GM12801 (cell line): ENCODE measurements around the gene C2CD2.

Experiments used
- TF ChIP-seq, protein P1 (sequence below): IDR thresholded peaks from one replicate; pipeline ENCODE4 v1.5.1; 2011; ENCODE audit warnings: control low read depth; ENCODE audit not compliant: insufficient read length; ENCODE audit errors: extremely low read depth

The C2CD2 gene

DNA sequence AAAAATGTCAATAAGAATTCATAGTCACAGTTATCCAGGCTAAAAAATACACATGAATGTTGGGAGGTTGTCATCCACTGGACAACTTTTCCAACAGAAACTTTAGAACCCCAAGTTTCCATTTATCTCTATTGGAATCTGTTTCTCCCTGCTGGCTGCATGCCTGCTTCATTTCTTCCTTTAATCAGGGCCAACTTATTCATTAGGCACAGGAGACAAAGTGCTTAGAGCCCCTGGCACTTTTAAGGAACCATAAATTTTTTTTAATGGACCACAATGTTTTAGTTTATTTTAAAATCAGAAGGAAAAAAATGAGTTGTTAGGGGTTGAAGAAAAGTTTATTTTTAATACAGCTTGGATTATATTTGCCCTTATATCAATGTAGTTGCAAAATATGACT is 26.7 kb upstream of the C2CD2 start:
- TF ChIP-seq, protein P1, sequence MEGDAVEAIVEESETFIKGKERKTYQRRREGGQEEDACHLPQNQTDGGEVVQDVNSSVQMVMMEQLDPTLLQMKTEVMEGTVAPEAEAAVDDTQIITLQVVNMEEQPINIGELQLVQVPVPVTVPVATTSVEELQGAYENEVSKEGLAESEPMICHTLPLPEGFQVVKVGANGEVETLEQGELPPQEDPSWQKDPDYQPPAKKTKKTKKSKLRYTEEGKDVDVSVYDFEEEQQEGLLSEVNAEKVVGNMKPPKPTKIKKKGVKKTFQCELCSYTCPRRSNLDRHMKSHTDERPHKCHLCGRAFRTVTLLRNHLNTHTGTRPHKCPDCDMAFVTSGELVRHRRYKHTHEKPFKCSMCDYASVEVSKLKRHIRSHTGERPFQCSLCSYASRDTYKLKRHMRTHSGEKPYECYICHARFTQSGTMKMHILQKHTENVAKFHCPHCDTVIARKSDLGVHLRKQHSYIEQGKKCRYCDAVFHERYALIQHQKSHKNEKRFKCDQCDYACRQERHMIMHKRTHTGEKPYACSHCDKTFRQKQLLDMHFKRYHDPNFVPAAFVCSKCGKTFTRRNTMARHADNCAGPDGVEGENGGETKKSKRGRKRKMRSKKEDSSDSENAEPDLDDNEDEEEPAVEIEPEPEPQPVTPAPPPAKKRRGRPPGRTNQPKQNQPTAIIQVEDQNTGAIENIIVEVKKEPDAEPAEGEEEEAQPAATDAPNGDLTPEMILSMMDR, result no peak

DNA sequence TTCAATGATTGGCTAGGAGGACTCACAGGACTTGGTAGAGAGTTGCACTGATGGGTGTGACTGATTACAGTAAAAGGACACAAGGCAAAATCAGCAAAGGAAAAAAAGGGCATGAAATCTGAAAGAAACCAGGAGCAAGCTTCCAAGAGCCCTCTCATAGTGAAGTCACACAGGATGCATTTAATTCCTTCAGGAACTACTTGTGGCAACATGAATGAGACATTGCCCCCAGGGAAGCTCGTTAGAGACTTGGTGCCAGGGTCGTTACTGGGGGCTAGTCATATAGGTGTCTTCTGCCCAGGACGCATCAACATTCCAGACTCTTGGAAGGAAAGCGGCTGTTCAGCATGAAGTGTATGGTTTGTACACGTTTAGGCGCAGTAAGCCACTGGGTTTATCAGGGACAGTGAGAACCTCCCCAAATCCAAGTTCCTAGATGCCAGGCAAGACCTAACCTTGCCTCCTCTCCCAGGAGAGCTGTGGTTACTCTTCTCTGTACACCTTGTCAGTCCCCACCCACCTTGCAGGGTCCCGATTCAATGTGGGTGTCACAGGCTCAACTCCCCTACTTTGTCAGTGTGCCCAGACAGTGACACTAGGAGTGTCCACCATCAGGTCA is 26.0 kb upstream of the C2CD2 start:
- TF ChIP-seq, protein P1, result no peak

DNA sequence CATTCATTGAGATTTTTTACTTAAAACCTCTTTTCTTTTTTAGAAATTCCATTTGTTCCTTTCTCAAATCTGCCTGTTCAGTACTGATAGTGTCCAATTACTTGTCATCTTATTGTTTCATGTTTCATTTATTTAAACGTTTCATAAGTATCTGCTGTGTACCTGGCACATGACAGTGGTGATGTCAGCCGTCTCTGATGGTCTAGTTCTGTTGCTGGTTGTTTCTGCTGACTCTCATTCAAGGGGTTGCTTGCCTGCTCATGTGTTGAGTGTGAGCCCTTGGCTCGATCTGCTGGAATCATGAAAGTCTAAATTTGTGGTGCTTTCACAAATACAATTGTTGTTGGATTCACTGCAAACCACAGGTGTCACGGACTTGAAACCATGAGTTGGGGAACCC is 25.5 kb upstream of the C2CD2 start:
- TF ChIP-seq, protein P1, result no peak

DNA sequence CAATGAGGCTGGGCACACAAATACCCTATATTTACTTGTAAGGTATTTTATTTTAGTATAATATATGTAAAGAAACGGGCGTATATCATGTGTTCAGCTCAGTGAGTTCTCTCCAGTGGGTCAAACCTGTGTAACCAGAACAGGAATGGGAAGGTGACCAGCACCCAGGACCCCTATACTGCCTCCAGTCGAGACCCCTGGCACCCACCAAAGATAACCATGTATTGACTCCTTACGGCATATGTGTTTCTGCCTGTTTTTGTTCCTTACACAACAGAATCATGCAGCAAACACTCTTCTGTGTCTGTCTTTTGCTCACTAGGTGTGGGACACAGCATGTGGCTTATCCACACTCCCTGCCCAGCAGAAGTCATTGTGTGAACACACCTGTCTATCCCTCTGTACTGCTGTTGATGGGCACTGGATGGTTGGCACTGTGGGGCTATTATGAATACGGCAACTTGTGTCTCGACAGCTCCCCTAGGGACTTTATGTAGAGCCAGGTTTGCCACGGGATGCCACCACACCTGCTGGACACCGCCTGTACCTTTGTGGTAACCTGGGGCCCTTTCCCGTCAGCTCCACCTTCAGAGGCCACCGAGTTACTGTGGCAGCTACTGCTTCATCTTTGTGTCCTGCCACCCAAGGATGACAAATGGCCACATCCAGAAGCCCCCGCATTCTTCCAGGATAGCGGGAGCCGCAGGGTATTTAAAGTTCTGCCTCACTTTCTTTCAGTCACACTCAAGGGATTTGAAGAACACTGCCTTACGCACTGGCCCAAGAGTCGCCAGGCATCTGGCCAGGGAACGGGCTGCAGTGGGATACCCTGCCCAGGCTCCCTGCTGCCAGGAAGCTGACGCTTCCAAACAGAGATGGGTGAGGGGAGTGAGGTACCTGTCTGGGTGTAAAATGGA is 23.5 kb upstream of the C2CD2 start:
- TF ChIP-seq, protein P1, result no peak

DNA sequence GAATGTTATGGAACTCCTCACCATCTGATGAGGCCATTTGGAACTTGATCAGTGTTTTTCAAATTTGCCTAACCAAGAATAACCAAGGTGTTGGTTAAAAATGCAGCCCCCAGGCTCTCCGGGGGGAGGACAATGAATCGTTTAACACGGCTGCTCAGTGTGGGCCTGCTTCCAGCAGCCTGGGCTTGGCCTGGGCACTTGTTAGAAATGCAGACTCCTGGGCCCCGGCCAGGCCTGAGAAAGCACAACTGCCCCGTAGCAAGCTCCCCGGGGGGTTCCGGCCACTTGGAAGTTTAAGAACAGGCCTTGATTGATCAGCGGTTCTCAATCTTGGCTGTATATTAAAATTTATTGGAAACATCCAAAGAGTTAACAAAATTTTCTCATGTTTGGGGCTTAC is 22.8 kb upstream of the C2CD2 start:
- TF ChIP-seq, protein P1, result no peak

DNA sequence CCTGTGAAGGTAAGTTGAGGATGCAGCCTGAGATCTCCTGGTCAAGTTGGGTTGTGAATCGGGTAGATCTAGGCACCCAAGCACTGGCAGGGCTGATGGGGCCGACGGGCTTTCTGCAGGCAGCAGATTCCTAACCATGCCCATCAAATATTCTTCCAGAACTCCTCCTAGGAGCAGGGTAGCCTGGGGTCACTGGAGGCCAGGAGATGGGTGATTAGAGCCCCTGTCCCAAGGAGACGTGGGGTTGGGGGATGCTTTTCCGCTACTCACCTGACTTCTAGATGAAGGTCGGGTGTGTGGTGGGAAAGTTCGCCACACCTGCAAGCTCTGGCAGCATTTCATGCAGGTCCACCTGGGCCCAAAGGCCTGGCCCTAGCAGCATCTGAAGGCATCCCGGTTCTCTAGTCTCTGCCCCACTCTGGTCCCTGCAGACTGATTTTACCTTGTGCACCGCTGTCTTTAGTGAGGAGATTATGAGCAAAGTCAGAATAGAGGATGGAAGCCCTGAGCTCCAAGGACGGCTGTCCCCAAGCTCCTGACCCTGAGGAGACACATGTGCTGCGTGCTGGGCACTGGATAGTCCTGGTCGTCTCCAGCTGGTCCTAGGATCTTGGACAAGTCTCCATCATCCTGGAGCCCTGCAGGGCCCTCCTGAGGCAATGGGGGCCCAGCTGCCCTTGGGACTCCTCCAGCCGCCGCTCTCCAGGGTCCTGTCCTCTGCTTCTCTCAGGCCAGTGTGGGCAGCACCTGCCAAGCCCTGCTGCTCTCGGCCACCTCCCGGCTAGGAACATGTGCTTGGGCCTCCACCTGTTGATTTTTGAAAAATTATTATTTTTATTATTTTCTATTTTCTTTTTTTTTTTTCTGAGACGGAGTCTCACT is 21.8 kb upstream of the C2CD2 start:
- TF ChIP-seq, protein P1, result no peak

DNA sequence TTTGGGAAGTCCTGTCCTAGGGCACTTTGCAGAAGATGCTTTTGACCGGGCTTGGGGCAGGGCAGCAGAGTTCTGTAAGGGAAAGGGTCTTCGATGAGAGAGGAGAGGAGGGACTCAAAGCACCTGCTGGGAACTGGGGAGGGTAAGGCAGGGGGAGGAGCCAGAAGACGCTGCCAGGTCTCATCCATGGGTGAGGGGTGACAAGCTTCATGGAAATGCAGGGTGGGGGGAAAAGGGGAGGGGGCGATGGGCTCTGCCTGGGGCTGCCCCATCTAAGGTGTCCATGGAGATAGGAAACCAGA is 20.9 kb upstream of the C2CD2 start:
- TF ChIP-seq, protein P1, result no peak
